GM18508 (cell line): ENCODE measurements around the gene STK16.
"Not testable (repeated sequence)": the region's sequence is repeated elsewhere in the genome, so short reads cannot be mapped to it uniquely, and the experiment has no call there.

ENCODE experiments used
- ATAC-seq: cut with Tn5 transposase; IDR thresholded peaks from one replicate; pipeline ENCODE4 v1.9.1; 2021; ENCODE audit warnings: moderate number of reproducible peaks; ENCODE audit not compliant: insufficient read depth, unreplicated experiment

The STK16 gene

DNA sequence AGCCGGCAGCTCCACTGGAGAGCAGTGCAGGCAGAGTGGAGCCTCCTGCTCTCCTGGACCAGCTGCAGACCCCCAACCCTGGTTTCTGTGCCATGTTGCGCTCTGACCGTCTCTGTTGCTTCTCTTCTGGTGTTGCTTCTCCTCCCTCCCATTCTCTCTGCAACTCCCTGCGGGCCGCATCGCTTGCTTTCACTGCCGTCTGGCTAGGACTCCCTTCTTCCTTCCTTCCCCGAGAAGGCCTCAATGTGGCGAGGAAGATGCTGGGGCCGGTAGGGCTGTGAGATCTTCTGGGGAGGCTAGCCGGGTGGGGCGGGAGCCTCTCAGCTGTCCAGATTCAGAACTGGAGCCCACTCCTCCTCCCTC is 40.1 kb downstream of the STK16 start:
- no peak for ATAC-seq

DNA sequence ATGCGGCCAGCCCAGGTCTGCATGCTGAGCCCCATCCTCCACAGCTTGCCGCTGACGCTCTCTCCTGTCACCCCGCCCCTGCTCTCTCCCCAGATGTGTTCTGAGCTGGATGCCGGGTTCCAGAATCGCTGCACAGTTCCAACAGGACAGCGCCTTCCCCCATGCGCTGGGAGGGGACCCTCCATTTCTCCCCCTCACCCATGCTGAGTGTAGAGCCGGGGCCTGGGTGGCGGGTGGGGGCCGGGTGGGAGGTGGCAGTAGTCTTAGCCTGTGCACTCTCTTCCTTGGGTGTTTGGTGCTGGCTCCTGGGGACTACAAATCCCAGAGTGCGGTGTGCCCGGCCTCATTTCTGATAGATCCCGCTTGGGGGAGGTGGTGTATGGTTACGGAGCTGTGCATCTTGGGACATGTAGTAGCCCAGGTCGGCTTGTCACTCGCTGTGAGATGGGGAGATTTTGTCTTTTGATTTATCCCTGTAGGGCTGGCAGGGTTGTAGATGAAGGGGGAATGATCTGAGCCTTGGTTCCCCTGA is 40.7 kb downstream of the STK16 start:
- no peak for ATAC-seq

DNA sequence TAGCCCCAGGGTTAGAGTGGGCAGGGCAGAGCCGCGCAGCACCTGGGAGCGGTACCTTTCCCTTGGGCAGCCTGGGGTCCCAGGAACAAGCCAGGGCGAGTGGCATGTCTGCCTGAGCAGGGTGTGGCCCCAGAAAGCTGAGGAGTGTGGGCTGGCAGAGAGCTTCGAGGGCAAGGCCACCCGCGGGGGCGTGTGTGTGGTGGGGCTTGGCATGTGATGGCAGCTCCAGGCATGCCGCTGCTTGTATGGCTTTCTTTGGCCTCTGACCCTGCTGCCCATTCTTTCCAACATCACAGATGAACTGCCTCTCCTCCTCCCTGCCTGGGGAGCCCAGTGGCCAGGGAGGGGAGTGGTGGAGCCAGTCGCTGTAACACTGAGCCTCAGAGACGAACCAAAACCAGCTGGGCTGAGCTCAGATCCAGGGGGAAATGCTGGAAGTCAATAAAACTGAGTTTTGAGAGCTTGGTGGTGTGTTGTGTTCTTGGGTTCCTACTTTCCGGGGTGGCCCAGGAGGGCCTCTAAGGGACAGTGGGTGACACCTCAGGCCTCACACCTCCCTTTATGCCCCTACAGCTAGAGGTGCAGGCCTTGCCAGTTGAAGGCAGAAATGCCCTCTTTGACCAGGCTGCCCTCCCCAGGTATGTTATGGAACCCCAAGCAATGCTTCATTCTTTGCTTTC is 41.3 kb downstream of the STK16 start:
- no peak for ATAC-seq

DNA sequence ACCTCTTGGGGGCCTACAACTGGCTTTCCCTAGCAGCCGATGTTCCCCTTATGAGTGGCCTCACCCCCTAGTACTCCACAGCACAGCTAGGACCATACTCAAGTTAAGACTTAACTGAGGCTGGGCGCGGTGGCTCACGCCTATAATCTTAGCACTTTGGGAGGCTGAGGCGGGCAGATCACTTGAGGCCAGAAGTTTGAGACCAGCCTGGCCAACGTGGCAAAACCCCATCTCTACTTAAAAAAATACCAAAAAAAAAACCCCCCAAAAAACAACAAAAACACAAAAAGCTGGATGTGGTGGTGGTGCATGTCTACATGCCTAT is 41.8 kb downstream of the STK16 start:
- not testable (repeated sequence) for ATAC-seq

DNA sequence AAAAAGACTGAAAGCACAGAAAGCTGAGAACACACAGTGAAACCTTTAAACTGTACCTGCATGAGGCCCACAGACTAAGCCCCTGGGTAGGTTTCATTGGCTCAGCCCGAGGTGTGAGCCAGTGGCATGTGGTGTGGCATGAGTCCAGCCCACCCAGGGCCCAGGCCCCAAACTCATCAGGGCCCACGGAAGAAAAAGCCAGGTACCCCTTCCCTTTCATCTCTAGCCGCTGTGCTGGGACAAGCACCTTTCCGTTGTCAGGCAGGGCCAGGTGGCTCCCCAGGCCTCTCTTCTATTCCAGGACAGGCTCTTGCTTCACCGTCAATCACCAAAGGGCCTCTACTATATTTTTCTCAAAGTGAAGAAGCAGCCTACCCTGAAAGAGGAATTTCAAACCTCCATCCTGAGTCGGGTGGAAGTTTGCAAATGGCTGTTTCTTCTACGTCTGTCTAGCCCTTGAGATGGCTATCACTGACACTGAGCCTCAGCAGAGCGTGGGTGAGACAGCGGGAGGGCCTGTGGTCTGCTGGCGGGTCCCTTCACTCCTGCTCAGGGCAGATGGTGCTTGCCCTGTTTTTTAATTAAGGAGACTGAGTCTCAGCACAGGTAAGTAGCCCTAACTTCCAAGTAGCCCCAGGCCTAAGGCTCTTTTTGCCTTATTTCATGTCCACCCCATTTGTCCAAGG is 42.4 kb downstream of the STK16 start:
- ATAC-seq: no peak

DNA sequence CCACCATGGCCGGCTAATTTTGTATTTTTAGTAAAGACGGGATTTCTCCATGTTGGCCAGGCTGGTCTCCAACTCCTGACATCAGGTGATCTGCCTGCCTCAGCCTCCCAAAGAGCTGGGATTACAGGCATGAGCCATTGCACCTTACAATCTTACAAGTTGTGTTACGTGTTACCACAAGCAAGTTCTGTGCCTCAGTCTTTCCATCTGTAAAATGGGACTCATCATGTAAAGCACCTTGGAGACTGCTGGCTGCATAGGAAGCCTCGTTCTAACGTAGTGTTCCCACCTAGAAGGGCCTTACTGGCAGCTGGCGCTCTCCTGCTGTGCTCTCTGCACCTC is 43.9 kb downstream of the STK16 start:
- ATAC-seq: no peak

DNA sequence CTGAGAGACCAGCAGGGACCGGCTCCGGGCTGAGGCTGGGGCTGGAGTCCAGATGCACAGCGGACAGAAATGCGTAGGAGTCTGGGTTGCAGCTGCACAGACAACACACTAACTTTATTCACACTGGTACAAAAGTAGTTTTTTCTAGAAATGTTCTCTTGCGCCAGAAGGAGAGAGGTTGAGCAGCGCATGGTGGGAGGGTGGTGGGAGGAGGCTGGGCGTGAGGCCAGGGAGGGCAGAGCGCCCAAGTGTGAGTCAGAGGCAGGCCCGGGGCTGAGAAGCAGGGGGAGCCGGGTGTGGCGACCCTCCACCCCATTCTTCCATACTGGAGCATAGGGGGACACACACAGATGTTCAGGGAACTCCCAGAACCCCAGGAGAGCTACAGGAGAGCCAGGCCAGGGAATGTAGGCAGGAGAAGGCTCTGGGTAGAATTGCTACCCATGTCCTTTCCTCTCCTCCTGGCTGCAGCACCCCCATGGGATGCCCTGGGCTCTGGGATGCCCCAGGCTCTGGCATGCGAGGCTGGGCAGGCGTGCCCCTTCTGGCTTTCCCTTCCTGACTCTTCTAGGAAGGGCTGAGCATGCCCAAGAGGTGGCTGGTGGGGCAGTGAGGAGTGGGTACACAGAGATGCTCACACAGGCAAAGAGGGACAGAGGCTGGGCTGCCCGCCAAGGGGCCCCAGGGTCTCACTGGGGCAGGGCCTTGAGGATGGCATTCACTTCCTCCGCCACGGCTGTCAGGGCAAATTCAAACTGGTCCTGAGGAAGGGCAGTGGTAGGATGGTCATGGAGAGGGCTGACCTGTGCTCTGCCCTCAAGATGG is 44.5 kb downstream of the STK16 start:
- ATAC-seq: no peak

DNA sequence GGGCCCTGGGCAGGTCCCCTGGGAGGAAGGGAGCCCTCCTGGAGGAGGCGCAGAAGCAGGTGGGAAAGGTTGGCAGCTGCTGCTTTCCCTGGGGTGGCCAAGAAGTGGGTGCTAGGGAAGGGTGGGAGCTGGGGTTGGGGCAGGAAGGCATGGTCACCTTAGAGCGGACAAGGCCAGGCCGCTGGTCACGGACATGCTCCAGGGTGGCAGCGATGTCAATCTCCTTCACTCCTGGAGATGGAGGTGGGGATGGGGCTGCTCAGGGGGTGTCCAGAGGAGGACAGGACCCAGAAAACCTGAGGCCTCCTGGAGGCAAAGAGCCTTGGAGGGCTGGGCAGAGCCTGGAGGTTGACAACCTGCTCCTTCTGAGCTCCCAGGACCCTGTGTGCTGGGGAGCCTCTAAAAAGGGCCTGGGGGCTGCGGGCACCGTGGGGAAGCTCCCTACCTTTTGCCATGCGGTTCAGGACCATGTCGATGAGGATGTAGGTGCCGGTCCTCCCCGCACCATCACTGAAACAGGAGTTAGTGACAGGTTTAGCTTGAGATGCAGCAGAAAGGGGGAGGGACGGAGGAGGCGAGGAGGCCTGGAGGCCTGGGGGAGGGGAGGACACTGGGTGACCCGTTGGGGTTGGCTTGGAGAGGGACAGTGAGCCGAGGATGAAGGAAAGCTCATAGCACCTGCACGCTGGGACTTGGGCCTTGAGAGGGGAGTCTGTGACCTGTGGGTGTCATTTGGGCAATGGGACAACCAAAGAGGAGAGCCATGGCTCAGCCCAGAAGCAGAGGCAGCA is 45.3 kb downstream of the STK16 start:
- no peak for ATAC-seq

DNA sequence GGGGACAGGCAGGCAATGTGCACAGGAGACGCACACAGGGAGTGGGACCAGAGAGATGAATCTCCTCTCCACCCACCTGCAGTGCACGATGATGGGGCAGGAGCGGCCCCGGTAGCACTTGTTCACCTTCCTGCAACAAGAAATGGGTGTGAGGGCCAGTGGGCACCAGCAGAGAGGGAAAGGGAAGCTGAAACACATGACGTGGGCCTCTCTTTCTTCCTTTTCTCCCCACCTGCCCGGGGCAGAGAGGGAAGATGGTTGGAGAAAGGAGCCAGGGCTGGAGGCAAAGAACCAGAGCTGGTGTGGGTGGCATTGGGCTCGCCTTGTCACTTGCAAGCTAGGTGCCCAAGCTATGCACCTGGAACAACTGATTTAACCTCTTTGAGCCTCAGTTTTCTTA is 46.1 kb downstream of the STK16 start:
- no peak for ATAC-seq

DNA sequence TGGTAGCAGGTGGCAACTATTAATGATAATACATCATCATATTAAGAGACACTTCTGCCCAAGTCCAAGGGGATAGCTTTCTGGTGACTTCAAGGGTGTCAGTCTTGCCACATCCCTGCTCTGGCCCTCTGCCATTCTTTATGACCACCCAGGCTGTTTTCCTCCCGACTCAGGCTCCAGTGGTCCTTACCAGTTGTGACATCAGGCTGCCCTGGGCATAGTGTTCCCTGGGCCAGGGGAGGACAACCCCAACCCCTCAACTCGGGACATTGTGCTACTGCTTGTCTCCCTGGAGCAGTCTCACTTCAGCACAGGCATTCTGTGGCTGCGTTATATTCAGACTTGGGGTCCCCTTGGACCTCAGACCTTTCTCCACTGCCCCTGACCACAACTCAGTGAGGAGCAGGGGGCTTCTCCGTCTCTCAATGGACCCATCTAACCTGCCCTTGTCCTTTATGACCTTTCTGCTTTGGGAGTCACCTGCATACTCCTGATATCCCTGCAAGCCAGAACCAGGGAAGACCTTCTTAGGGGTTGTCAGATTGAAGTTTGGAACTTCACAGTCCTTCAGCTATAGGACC is 46.7 kb downstream of the STK16 start:
- ATAC-seq: no peak

DNA sequence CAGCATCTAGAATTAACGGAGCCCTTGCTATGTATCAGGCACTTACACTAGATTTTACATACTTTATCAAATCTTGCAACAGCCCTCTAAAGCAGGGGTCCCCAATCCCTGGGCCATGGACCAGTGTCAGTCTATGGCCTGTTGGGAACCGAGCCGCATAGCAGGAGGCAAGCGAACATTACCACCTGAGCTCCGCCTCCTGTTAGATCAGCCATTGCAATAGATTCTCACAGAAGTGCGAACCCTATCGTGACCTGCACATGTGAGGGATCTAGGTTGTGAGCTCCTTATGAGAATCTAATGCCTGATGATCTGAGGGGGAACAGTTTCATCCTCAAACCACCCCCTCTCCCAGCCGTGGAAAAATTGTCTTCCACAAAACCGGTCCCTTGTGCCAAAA is 47.3 kb downstream of the STK16 start:
- ATAC-seq: no peak

DNA sequence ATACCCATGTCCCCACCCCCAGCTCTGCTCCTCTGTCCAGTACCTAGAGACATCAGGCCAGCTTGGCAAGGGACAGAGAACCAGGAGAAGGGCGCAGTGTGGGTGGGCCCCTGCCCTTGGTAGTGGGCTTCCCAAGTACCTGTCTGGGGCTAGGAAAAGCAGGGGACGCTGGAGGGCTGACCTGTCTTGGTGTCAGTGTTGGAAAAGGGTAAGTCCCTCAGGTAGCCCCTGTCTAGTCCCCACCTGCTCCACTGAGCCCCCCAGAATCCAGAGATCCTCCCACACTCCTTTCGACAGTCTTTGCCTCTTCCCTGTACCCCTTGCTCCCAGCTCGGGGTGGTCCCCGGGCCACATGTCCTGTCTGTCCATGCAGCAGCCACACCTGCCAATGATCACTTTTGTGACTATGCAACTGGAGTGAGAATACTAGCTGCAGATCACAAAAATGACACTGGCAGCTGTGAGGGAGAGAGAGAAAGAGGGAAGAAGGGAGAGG is 48.5 kb downstream of the STK16 start:
- no peak for ATAC-seq

DNA sequence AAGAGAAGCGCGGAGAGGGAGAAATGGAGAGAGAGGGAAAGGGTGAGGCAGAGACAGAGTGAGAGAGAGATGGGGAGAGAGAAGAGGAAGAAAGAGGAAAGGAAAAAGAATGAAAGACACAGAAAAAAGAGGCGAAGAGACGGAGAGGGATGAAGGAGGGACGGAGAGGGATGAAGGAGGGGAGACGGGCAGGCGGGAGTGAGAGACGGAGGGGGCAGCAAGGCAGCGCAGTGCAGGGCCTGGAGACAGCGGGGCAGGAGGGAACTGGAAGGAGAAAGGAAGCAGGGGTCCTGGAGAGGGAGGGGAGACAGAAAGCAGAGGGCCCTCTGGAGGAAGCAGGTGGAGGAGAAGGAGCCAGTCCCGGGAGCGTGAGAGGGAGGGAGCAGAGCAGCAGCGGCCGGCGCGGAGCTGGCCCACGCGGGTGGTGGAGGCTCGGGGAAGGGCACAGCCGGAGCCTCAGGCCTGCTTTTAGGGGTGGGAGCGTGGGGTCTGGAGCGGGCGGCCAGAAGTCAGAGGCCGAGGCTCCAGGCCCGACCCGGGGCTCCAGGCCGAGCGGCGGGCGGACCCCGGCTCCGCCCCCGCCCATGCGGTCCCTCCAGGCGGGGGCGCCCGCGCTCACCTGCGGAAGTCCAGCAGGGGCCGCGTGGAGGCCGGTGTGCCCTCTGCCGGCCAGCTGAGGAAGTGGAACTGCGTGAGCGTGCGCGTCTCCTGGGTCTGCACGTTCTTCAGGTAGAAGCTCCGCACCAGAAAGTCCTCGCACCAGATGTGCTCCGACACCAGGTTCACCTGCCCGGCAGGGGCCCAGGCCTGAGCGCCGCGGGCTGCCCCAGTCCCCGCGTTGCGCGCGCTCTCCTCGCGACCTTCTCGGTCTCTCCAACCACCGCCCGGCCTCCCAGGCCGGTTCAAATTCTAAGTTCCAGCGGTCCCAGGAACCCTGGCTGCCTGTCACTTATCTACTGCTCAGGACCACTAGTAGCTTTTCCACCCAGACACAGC is 49.4 kb downstream of the STK16 start:
- ATAC-seq: peak; percentile 54

DNA sequence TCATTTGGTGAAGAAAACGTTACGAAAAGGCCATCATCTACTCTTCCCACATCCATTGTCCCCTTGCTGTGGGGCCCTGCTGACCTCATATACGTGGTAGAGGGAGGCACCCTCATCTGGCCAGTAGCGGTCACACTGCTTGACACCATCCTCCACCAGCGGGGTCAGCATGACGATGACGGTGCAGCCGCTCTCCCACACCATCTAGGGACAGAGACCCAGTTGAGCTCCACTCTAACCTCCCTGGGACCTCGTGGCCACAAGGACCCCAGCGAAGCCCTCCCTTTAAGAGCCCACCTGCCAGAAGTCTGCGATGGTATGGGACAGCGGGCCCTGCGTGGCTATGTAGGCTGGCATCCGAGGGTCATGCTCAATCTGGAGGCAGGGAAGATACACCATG is 50.9 kb downstream of the STK16 start:
- no peak for ATAC-seq

DNA sequence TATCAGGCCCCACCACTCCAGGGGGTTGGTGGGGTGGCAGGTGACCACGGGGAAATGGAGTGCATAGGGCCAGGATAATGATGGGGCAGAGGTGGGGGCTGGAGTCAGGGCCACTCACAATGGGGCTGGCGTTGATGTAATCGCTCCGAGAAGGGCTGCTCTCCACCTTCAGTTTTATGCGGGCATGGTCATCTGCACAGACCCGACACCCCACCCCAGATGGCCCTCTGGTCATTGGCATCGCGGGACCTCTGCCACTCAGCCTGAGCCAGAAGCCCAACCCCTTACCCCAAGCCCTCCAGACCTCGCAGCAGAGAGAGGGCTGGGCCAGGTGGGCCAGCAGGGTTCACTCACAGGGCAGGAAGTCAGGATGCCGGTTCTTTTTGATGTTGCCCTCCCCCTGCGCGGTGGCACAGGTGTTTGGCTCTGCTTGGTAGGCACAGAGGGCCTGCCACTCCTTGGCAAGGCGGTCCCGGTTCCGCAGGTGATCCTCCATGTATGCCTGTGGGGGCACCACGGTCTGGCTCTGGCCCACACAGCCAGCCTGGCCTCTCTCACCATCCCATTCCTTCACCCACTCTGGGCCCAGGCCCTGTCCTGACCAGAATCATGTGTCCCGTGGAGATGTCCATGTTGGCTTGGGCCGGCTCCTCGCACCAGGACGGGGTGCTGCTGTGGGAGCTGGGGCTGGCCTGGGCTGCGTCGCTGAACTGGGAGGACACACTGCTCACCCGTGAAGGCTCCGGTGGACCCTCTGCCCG is 51.5 kb downstream of the STK16 start:
- ATAC-seq: no peak

DNA sequence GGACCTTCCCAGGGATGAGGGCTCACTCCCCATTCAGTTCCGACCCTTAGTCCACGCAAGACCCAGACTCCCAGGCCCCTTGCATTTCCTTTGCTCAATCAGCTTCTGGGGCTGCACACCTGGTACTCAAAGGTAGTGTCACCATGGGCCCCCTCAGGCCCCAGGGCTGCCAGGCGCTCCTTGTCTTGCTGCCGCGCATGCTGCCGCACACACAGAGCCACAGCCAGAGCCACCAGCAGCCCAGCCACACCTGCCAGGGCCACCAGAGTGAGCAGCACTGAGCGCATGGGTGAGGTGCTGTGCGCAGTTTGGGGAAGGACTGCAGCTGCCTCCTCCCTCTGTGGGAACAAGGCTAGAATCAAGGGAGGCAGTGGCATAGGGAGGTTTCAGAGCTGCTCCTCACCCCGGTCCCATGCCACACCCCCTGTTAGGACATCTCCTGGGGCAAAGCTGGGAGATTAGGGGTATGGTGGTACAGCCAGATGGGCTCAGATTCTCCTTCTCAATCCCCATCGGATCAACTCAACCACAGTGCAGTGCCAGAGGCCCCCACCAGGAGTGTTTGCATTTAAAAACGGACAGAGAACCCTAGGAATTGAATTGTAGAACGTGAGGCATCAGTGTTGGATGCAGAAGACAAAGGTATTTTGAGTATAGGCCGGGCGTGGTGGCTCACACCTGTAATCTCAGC is 52.6 kb downstream of the STK16 start:
- ATAC-seq: no peak

DNA sequence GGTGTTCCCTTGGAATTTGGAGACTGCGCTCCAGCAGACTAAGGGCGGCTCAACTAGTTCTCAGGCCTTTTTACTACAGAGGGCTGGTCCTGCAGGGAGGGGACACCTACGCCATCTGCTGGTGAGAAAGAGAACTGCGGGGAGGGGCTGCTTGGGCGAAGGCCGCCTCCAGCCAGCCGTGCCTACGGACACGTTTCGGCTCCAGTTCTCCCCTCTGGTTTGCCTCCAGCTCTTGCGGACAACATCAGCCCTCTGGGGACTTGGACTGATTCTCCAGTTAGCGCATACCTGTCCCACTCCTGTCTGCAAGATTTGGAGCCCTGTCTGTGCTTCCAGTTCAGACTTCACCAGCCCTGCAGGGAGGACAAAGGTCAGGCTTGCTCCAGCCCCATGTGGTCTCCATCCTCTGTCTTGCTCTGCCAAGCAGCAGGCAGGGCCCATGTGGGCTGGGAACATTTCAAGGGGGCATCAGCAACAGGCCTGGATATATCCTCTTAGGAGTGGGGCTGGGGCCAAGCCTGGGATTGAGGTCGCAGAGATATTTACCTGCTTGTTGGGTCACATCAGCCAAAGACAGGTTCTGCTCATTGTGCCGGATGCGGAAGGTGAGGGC is 53.6 kb downstream of the STK16 start:
- ATAC-seq: no peak
